ENCODE measurements around the gene MYO1F. TPM values are rescaled to one million over a fixed set of nuclear protein-coding genes. Genes with fewer than 3 reads are reported as not detected.

The MYO1F gene
- total and polyA plus RNA-seq, 10 of the 15 experiments (the other 5 are each of a cell fraction or from before 2014, with no cell fraction given), result 3.5 to 49.4 (median 31.3) TPM

- 86% methylated on average over 15 of the region's 15 CpGs for WGBS (ENCODE audit: insufficient coverage, insufficient replicate concordance, low lambda C conversion rate, missing lambda C conversion rate)
- no peaks in the 10 kb centered on the region for H3K27me3 ChIP-seq (replicated peaks in 1 of 2; ENCODE audit: control insufficient read depth in 2 of 2, insufficient read depth in 2 of 2, low read length in 1 of 2)
- H3K9ac ChIP-seq (ENCODE audit: control insufficient read depth, insufficient read depth, low read length), result no peak overlapping the region
- H2AFZ ChIP-seq (ENCODE audit: control insufficient read depth, low read depth, low read length), result no peak overlapping the region
- intact Hi-C loops (cut with micrococcal nuclease; ENCODE audit: unreplicated experiment) (no loop called here), in situ Hi-C loops (cut with MboI) (no loop called here)
- H3K4me1 ChIP-seq (ENCODE audit: control insufficient read depth, insufficient read depth, low read length), result peaks cover 7% of the 10 kb centered on the region
- no peaks in the 10 kb centered on the region; the same call in 1 of the 2 replicates for H4K20me1 ChIP-seq (ENCODE audit: control insufficient read depth, insufficient read depth)
- RAD21 ChIA-PET (ENCODE audit: unreplicated experiment), result no interaction called here
- no TSS peak for BruUV-seq (replicated peaks)
- FAIRE-seq, result no peak
- no peak for ATAC-seq
- no peak overlapping the region for H3K27ac ChIP-seq (ENCODE audit: control insufficient read depth, insufficient read depth)
- no peak for TF ChIP-seq SIX5 (IDR thresholded peaks at IDR 0.05; ENCODE audit: low read depth, low read length, severe bottlenecking)
- TF ChIP-seq RFX5 (IDR thresholded peaks at IDR 0.05; ENCODE audit: low read depth, low read length), result no peak
- TF ChIP-seq TARDBP (IDR thresholded peaks at IDR 0.05; ENCODE audit: borderline replicate concordance), result no peak
- H3K4me3 ChIP-seq, result no peak overlapping the region
- peaks cover 37 to 44% of the 10 kb centered on the region in 2 experiments for H3K36me3 ChIP-seq (ENCODE audit: control insufficient read depth in 2 of 2, insufficient read depth in 2 of 2, low read length in 1 of 2)
- SMC1A ChIA-PET (ENCODE audit: uncharacterized antibody, unreplicated experiment), result no interaction called here
- H3K79me2 ChIP-seq (ENCODE audit: control insufficient read depth, insufficient read depth, low read length), result no peaks in the 10 kb centered on the region
- H3K4me2 ChIP-seq (ENCODE audit: control insufficient read depth, insufficient read depth), result no peak overlapping the region
- H3K9me3 ChIP-seq (replicated peaks; ENCODE audit: control insufficient read depth, insufficient read depth, low read length), result no peaks in the 10 kb centered on the region
- POLR2A ChIA-PET, result no interaction called here
- CTCF ChIA-PET, result no interaction called here
- no peak for DNase-seq (ENCODE audit: low read depth, low spot score)
Measured at GRCh38 chr19:8488365-8488764, 88.9 kb downstream of the MYO1F start.

- DNase-seq (ENCODE audit: low read depth, low spot score), result no peak
- TF ChIP-seq POLR2AphosphoS5 (IDR thresholded peaks at IDR 0.05; ENCODE audit: low read length) (0 out of 2 replicates have a peak, but pooled peaks have one; percentile 14), CHD1 (IDR thresholded peaks at IDR 0.05; ENCODE audit: low read depth, low read length) (no peak), NRF1 (conservative IDR thresholded peaks at IDR 0.05; ENCODE audit: low read depth, low read length) (no peak), WRNIP1 (IDR thresholded peaks at IDR 0.05; ENCODE audit: borderline replicate concordance, low read depth, low read length) (no peak), ZNF622 (IDR thresholded peaks at IDR 0.05) (no peak), ZNF592 (IDR thresholded peaks at IDR 0.05) (no peak), MLLT1 (IDR thresholded peaks at IDR 0.05) (no peak), TCF12 (IDR thresholded peaks at IDR 0.05; ENCODE audit: low read depth, low read length) (no peak), KLF5 (IDR thresholded peaks at IDR 0.05; ENCODE audit: partially characterized antibody) (no peak)
Measured at GRCh38 chr19:8487137-8487851, 89.9 kb downstream of the MYO1F start.

More at GRCh38 chr19:8487137-8487851, 89.9 kb downstream of the MYO1F start:
- RAD21 ChIA-PET (ENCODE audit: unreplicated experiment), result no interaction called here
- no peak overlapping the region for H3K4me3 ChIP-seq
- no peak overlapping the region for H3K4me2 ChIP-seq (ENCODE audit: control insufficient read depth, insufficient read depth)
- FAIRE-seq (no peak), ATAC-seq (no peak; the same call in 2 of the 3 replicates)
- H3K9me3 ChIP-seq (replicated peaks; ENCODE audit: control insufficient read depth, insufficient read depth, low read length), result no peaks in the 10 kb centered on the region
- no TSS peak for BruUV-seq (replicated peaks)
- H3K79me2 ChIP-seq (ENCODE audit: control insufficient read depth, insufficient read depth, low read length), result peaks cover under 1% of the 10 kb centered on the region
- in situ Hi-C loops (cut with MboI) (no loop called here), intact Hi-C loops (cut with micrococcal nuclease; ENCODE audit: unreplicated experiment) (no loop called here)
- peaks cover 7% of the 10 kb centered on the region for H3K4me1 ChIP-seq (ENCODE audit: control insufficient read depth, insufficient read depth, low read length)
- POLR2A ChIA-PET, result interaction anchor here (1.5 kb wide), 1 partner anchor 19 kb away, joined by 3 read pairs; no protein-coding TSS in a partner anchor
- CTCF ChIA-PET, result interaction anchor here (0.8 kb wide), 1 partner anchor 9 kb away, joined by 3 read pairs; no protein-coding TSS in a partner anchor
- 41% methylated on average over 13 of the region's 13 CpGs for WGBS (ENCODE audit: insufficient coverage, insufficient replicate concordance, low lambda C conversion rate, missing lambda C conversion rate)
- peaks cover 38 to 51% of the 10 kb centered on the region in 2 experiments for H3K36me3 ChIP-seq (ENCODE audit: control insufficient read depth in 2 of 2, insufficient read depth in 2 of 2, low read length in 1 of 2)
- SMC1A ChIA-PET (ENCODE audit: uncharacterized antibody, unreplicated experiment), result interaction anchor here (0.8 kb wide), 1 partner anchor 74 kb away, joined by 3 read pairs; the partner anchor contains the start of gene MARCHF2
- no peak overlapping the region for H3K9ac ChIP-seq (ENCODE audit: control insufficient read depth, insufficient read depth, low read length)
- H2AFZ ChIP-seq (ENCODE audit: control insufficient read depth, low read depth, low read length), result no peak overlapping the region
- H3K27me3 ChIP-seq (replicated peaks in 1 of 2; ENCODE audit: control insufficient read depth in 2 of 2, insufficient read depth in 2 of 2, low read length in 1 of 2), result no peaks in the 10 kb centered on the region
- no peaks in the 10 kb centered on the region; the same call in 1 of the 2 replicates for H4K20me1 ChIP-seq (ENCODE audit: control insufficient read depth, insufficient read depth)
- 0 out of 2 replicates have a peak overlapping the region, but pooled peaks have one; percentile 10 for H3K27ac ChIP-seq (ENCODE audit: control insufficient read depth, insufficient read depth)
